NCI-H146 treated with DMSO at 0.1 percent for 48 hours (cell line): Measurements from ENCODE around the gene STRA8.
A peak's percentile ranks its signal among the peaks of the same experiment; 100 is the strongest.

ENCODE experiments used
- DNase-seq: peaks from one replicate; lab custom pipeline; 2025; ENCODE audit not compliant: unreplicated experiment; lab: John Stamatoyannopoulos, UW

STRA8 gene

DNA sequence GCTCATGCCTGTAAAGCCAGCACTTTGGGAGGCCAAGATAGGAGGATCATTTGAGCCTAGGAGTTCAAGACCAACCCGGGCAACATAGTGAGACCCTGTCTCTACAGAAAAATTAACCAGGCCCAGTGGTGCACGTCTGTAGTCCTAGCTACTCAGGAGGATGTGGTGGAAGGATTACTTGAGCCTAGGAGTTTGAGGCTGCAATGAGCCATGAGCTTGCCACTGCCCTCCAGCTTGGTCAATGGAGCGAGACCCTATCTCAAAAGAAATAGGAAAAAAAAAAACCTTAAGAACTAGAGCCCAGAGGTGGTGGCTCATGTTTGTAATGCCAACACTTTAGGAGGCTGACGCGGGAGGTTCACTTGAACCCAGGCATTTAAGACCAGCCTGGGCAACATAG, 2.2 kb downstream of the STRA8 start:
- no peak for DNase-seq

DNA sequence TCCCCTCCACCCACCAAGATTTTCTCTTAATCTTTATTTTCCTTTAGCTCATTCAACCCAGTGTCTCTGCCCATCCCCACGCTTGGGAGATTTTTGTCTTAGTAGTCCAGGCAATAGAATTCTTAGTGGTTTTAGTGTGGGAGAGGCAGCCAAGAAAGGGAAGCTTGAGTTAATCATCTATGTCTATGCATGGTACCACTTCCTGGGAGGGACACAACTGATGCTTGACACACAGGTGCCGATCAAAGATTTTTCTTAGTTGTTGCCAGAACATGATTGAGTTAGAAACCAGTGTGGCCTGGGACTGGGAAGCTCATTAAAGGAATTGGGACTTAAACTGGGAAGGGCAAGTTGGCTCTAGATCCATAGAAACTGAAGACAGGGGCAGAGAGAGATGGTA, 3.1 kb downstream of the STRA8 start:
- DNase-seq: no peak

DNA sequence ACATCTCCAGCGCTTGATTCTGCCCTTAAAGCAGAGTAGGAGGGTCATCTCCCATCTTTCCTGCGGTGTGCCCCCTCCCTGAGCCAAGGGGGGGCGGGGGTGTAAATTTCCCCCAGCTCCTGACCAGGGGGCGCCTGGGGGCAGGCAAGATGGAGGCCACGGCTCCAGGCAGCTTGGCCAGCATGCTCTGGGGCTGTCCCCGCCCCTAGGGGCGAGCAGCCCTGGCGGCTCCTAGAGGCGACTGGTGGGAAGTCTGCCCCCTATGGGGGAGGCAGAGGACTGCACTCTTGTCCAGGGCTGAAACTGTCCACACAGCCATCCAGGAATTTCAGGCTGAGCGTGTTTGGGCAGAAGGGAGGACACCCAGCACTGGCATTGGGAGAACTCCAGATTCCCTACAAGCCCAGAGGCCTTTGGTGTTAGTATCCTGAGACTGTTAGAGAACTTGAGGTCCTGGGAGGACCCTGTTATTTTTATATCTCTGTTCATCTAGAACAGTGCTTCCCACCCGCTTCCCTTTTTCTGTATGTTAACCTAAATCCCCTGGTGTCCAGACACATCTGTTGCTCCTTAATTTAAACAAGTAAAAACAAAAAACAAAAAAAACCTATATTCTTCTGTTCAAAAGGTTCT, 4.6 kb downstream of the STRA8 start:
- DNase-seq: no peak

DNA sequence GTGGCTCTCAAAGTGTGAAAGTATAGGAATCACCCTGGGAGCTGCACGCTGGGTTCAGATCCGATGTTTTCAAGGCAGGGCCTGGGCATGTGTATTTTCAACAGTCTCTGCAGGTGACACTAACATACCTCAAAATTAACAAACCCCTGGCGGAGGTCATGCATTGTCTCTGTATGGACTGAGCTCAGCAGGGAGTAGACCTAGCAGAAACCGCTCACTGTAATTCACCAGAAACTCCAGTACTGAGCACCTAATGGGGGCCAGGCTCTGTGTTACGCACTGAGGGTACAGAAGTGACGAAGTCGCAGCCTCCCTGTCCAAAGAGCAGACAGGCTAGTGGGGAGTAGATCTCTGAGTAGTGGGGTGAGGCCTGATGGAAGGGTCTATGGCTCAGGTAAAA, 5.6 kb downstream of the STRA8 start:
- DNase-seq: peak; percentile 20

- no peak for DNase-seq
Measured at GRCh38 chr7:135240441-135240840, 6.8 kb downstream of the STRA8 start.

DNA sequence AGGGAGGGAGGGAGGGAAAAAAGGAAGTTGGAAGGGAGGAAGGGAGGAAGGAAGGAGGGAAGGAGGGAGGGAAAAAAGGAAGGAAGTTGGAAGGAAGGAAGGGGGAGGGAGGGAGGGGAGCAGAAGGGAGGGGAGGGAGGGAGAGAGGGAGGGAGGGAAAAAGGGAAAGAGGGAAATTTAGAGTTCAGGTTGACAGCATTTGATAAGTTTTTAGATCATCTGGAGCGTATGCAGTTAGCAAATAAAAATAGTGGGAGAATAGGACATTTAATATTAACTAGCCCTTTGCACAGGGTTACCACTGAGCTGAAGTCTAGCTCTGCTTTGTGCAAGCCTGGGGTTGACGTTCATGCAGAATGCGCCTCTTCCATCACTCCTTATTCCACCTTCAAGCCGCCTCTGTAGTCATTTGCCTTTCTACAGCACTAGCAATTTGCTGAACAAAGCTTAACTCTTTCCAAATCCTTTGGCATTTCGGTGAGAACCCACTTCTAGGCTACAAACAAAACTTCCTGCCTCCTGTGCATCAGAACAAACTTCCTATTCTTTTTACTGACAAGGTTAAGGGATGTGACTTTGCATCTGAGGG, 8.6 kb downstream of the STRA8 start:
- DNase-seq: no peak

DNA sequence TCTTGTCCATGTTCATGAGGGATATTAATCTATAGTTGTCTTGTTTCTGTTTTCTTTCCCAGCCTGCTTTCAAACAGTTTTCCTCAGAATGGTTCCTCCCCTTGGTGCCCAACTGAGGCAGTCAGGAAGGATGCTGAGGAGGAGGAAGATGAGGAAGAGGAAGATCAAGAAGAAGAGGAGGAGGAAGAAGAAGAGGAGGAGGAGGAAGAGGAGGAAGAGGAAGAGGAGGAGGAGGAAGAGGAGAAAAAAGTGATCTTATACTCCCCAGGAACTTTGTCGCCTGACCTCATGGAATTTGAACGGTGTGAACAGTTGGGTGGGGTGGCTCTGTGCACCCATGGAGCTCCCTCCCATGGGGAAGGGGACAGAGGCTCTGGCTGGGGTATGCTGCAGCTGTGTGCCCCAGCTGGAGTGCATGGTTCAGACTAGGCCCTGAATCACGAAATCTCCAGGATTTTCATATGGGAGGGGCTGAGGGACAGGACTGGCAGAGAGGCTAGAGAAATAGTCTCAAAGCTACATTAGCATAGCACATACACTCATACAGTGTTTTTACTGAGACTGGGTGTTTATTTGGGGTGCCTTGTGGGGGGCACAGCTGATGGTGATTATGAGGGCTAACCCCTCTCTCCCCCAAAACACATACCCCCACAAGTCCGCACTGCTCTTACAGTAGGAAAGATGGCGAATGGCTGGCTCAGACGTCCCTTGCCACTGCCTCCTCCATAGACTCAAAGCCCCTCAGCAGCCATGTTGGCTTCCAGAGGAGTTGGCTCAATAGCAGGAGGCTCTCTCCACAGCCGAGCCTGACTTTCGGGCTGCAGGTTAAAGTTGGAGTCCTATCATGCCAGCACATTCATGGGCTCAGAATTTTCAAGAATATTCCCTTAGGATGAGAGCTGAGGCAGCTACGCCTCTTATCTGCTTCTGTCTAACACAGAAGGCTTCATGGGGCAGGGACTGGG, 11.9 kb downstream of the STRA8 start:
- no peak for DNase-seq

- DNase-seq: no peak
Measured at GRCh38 chr7:135246191-135246825, 12.7 kb downstream of the STRA8 start.

GRCh38 chr7:135247746-135248471, 14.3 kb downstream of the STRA8 start:
- no peak for DNase-seq

GRCh38 chr7:135248546-135248945, 14.9 kb downstream of the STRA8 start:
- DNase-seq: no peak

- DNase-seq: no peak
Measured at GRCh38 chr7:135251496-135252391, 18.1 kb downstream of the STRA8 start.

- no peak for DNase-seq
Measured at GRCh38 chr7:135253851-135254771, 20.5 kb downstream of the STRA8 start.

- DNase-seq: no peak
Measured at GRCh38 chr7:135257790-135258189, 24.2 kb downstream of the STRA8 start.

DNA sequence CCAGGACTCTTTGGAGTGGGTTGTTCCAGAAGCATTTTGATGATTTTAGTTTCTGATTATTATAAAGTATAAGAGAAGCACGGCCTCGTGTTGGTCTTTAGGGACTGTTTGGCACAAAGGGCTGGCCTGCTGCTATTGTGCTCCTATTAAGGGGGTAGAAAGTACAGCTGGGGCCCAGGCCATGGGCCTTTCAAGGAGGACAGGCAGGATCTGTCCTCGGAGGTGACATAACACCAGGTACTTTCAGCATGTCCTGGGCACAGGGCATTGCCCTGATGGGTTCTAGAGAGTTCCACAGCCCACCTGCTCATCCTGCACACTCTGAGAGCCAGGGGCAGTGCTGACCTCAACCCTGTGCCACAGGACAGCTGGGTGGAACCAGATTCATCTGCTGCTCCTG, 24.9 kb downstream of the STRA8 start:
- no peak for DNase-seq

GRCh38 chr7:135259702-135260101, 26.1 kb downstream of the STRA8 start:
- no peak for DNase-seq

DNA sequence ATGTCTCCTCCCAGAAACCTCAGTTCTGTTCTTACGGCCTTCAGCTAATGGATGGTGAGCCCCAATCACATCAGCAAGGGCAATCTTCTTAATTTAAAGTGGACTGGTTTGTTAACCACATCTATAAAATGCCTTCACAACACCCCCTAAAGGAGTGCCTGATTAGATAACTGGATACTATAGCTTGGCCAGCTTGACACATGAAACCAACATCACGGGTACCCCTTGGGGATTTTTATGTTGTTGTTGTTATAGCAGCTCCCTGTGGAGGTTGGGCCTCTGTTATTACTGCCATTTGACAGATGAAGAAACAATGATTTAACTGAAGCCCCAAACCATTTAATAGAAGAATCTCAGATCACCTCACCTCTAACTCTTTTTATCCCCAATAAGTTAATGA, 26.8 kb downstream of the STRA8 start:
- no peak for DNase-seq

DNA sequence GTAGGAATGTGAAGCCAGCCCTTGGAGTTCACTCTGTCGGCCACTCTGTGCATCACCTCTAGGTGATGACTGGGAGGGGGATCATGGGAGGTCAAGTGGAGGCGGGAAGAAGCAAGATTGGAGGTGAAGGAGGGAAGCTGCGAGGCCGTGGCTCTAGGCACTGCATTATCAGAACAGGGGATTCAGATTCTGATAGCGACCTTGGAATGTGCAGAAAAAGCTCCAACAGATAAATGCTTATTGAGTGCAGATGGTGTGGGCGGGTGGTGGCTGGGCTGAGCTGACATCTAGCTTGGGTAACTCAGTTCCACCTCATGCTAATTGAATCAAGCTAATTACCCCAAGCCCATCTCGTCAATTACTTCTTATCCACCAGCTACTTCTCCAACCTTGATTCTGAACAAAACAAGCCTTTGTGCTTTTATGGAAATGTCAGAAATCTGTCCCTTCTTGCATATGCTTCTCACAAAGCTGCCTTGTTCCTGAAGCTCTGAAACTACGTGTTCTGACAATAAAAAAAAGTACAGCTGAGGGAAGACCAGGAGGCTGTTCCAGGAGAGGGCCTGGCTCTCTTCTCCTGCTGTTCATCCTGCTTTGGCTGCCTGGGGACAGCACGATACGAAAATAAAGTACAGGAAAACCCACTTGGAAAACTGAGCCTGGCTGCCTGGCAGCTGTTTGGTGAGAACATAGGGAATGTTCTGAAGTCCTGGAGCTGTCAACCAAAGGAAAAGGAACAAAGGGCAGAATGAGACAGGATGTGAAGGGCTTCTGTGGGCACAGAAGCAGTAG, 27.5 kb downstream of the STRA8 start:
- no peak for DNase-seq
